GM21423 (cell line): ENCODE measurements around the gene AFG3L2.

Source experiments
- ATAC-seq: cut with Tn5 transposase; IDR thresholded peaks from one replicate; pipeline ENCODE4 v1.9.1; 2021; ENCODE audit warnings: mild to moderate bottlenecking, moderate library complexity; ENCODE audit not compliant: unreplicated experiment

AFG3L2 gene

DNA sequence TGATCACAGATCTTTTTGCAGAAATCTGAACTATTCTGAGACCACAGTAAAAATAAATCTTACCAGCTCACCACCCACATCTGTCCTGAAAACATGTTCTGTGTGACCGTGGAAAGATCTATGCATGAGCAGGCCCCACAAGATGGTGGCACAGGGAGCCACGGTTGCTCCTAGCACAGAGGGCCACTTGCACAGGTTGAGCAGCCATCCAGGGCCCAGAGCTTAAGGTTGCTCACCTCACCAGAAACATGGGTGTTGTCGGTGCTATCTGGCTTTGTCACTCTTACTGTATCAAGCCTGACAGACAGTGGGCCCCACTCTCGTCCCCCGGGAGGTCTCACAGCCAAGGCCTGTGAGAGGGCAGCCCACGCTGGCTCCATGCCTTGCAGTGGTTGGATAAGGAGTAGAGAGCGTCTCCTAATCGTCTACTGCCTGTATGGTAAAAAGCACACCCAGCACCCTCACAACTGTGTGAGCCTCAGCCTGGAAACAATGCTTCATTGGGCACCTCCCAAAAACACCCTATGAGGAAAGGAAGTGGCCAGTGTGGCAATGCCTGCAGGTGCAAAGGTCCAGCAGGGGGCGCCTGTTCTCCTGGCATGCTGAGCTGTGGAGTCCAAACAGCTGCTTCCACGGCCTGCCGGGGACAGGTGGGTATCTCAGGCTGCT is 49.4 kb downstream of the AFG3L2 start:
- peak; percentile 70 for ATAC-seq

DNA sequence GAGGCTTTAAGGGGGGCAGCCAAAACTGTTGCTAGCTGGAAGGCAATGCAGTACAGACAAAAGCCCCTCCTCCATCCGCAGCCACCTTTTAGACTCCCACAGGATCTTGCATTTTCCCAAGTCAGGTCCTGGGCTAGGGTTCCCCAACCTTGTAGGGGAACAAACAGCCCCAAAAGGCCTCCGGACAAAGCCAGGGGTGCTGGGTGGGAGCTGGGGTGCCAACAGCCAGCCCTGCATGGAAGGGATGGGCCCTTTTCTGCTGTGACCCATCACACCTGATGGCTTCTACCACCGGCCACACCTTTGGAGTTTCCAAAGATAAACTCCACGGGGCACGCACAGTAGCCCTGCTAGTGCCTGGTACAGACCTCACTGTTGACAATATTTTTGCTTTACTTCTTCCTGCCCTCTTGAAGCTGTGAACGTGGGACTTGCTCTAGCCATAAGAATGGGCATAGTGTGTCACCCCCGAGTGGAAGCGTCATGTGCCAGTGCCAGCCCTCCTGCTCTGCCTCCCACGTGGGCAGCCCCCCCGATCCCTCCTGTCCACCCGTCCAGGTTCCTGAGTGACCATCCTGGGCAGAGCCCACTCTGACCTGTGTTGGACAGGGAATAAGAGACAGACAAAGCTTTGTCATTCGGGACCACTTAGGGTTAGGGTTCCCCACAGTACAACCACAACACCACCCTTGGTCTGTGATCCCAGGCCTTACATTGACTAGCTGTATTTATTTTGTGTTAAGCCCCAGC is 50.1 kb downstream of the AFG3L2 start:
- ATAC-seq = no peak

DNA sequence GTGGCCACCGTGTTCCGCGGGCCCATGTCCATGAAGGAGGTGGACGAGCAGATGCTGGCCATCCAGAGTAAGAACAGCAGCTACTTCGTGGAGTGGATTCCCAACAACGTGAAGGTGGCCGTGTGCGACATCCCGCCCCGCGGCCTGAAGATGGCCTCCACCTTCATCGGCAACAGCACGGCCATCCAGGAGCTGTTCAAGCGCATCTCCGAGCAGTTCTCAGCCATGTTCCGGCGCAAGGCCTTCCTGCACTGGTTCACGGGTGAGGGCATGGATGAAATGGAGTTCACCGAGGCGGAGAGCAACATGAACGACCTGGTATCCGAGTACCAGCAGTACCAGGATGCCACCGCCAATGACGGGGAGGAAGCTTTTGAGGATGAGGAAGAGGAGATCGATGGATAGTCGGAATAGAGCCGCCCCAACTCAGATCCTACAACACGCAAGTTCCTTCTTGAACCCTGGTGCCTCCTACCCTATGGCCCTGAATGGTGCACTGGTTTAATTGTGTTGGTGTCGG is 51.2 kb downstream of the AFG3L2 start:
- ATAC-seq = no peak

DNA sequence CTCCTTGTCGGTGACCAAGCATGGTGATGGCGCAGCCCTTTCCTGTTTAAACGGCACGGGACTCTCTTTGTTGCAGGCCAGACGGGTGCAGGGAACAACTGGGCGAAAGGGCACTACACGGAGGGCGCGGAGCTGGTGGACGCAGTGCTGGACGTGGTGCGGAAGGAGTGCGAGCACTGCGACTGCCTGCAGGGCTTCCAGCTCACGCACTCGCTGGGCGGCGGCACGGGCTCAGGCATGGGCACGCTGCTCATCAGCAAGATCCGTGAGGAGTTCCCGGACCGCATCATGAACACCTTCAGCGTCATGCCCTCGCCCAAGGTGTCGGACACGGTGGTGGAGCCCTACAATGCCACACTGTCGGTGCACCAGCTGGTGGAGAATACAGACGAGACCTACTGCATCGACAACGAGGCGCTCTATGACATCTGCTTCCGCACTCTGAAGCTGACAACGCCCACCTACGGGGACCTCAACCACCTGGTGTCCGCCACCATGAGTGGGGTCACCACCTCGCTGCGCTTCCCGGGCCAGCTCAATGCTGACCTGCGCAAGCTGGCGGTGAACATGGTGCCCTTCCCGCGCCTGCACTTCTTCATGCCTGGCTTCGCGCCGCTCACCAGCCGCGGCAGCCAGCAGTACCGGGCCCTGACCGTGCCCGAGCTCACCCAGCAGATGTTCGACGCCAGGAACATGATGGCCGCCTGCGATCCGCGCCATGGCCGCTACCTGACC is 51.9 kb downstream of the AFG3L2 start:
- ATAC-seq = no peak

DNA sequence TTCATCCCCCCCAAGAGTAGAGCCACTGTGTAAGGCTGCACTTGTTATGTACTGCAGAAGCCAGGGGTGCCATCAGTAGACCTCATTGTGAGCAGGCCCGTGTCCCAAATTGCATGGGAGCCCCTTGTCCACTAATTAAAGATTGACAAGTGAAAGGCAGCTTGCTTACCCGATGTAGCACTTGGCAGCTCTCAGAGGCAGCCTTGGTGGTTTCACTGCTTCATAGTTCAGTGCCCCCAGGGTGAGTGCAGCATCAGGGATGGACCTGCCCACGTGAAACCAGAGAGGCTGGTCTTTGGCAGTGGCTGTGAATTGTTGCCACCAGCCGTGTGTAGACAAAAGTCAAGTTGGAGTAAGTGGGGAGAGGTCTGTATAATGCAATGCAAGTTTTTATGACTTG is 55.7 kb downstream of the AFG3L2 start:
- peak; percentile 84 for ATAC-seq

DNA sequence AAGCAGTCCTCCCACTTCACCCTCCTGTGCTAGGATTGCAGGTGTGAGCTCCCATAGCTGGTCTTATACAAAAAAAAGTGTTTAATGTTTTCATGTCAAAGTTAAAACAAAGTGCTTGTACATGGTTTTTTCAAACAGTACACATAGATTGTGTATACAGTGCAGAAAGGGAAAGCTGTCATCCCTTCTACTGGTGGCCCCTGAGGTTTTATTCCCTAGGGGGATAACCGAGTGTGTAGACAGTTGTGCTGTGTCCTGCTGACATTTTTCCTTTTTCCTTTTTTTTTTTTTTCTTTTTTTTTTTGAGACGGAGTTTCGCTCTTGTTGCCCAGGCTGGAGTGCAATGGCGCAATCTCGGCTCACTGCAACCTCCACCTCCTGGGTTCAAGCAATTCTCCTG is 58.2 kb downstream of the AFG3L2 start:
- ATAC-seq = no peak

DNA sequence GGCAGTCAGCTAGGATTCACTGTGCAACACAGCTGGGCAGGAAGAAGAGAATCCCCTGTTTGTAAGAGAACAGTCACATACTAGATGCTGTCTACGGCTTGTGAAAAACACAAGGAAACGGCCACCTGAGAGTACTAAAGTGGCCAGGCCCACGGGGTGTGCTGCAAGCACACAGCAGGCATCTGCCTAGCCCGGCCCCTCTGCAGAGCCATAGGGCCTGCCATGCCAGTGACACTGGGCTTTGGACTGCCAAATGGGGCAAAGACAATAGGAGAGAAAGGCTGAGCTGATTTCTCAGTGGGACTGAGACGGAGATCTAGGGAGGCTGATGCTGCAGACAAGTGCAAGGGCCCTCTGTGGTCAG is 58.7 kb downstream of the AFG3L2 start:
- peak; percentile 14 for ATAC-seq

DNA sequence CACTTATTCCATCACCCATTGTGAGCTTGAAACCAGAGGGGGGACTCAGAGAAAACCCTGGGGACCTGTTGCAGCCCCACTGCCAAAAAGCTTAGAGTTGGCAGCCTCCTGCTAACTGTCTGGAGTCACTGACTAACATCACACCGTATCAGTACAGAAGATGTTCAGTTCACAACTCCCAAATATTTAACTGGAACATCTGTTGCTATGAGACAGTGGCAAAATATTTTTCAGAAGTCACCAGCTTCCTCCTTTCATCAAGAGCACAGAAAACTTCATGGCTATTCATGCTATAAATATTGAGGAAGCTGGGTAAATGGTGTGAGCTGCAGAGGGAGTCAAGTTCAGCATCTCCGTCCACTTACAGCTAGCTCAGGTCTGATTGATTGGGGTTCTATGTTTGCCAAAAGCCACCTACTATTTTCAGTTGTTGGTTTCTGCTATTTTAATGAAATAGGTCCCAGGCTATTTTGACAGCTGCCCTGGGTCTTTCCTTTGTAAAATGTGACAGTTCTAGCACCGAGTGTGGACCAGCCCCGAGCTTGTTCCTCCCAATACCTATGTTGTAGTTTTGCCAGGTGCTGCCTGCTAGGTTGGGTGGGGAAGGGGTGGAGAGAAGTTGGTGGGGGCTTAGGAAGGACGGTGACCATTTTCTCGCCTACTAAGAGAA is 59.2 kb downstream of the AFG3L2 start:
- peak; percentile 28 for ATAC-seq

DNA sequence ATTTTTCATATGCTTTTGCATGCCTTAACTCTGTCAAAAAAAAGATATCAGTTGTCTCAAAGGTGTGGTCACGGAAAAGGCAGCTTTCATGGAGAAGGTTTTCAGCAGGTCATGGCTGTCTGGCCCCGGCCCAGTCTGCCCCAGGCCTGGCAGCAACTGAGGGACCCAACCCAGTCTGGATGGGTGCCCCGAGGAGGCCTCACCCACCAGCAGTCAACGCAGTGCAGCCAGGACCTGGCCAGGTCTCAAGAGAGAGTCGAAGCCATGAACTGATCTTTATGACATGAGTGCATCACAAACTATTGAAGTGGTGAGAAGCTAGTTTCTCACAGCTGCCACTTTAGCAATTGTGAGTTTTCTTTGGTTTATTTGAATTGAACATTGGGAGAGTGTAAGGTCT is 61.1 kb downstream of the AFG3L2 start:
- no peak for ATAC-seq

DNA sequence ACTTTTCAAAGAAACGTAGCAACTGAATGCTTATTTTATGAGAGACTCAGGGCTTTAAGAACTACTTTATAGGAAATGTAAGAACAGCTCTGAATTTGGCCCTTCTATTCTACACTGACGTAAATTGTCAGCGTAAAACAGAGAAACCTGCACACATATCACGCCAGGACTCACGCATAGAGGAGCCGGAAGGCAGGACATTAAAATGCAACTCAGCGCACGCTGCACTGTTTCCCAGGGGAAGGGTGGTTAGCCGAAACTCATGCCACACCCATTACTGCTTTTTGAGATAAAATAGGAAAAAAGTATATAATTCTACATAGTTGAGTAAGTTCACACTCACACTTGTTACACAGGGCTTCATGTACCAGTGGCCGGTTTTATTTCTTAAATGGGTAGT is 61.5 kb downstream of the AFG3L2 start:
- ATAC-seq = peak; percentile 43

DNA sequence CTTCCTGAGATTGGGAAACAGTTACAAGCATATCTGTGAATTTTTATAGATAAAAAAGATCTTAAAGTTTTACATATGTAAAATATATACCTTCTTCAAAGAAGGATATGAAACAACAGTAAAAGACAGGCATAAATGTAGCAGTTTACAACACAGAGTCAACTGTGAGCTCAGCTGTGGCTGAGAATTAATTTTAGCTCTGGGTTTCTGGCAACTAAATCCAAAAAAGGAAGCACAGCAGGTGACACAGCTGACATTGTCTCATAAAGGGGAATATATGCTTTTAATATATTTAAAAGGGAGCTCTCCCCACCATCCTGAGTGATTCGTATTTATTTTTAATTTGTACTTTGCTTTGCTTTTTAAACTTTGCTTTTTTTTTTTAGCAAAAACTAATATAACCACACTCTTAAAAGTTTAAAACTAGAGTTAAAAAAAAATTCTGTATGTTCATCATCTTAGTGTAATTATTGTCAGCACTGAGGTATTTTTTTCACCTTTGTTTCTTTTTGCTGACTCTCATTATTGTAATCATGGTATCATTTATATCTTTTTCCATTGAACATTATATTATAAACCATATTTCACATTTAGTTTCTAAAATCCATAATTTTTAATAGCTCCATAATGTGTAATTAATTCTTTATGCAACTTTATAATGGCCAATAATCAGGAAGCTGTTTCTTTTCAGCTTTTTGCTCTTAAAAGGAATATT is 62.3 kb downstream of the AFG3L2 start:
- ATAC-seq = no peak

DNA sequence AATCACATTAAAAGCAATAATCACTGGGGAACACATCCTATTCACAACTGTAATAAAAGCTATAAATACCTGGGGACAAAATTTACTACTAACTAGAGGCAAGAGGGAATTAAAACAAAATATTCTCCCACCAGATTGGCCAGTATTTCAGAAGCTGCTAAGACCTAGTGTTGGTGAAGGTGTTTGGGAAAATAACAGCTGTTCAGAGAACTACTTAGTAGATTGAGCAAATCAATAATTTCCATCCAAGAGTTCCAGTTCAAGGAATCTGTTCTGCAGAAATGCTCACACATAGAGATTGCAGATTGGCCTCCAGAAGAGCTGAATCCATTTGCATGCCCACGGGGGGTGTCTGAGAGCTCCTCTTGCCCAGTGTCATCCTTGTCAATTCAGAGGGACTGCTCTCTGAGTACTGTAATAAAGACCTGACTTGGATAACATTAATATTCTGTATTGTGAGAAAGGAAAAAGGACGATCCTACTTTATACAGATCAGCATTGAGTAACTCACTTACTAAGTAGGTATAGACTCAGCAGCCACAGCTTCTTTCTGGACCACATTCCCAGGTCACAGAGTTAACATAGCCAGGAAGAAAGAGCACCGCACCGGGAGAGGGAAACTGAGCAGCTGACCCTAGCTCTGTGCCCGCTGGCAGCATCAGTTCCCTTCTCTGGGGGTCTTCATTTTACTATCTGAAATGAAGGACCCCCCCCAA is 63.3 kb downstream of the AFG3L2 start:
- ATAC-seq = no peak

DNA sequence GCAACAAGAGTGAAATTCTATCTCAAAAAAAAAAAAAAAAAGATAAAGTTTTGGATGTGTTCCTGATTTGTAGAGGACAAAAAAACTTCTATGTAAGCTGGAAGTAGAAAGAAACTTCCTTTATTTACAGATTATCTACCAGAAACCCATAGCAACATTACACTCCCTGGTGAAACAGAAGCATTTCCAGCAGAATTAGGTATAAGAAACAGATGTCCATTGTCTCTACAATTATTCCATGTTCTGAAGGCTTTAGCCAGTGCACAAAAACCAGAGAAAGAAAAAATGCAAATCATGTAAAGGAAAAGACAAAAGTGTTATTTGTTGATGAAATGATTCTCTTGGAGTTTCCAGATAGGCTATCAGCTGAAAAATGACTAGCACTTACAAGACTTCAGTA is 64.1 kb downstream of the AFG3L2 start:
- ATAC-seq = no peak

DNA sequence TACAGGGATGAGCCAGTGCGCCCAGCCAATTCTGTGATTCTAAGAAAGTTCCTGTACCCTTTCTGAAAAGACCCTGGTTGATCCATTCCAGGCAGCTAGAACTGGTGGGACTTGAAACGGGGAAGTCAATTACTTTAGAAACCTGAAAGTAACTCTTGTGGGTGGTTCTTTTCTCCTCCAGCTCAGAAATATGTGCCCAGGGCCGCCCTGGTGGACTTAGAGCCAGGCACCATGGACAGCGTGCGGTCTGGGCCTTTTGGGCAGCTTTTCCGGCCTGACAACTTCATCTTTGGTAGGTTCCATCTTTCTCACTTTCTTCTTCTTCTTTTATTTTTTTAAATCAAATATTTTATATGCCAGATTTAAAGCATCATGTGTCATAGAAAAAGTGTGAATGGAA is 66.3 kb downstream of the AFG3L2 start:
- no peak for ATAC-seq

DNA sequence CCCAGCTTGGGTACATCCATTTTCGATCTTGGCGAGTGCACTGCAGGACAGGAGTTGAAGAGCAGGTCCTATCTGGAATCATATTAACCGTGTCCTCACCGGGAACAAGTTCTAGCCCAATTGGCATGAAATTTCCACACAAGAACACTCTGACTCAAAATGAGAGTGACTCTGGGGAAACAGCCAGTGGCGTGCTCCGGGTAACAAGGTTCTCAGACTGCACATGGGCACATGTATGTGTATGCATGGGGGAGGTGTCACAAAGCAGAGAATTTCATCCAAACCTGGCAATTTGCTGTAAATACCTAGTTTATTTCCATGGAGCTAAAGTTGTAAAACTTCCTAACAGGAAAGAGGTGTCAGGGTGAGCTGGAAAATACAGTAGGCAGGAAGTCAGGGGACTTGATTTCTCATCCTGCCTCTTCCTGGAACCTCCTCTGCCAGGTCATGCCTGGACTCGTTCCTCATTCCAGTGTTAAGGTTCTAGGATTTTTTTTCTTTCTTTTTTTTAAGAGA is 67.3 kb downstream of the AFG3L2 start:
- no peak for ATAC-seq

DNA sequence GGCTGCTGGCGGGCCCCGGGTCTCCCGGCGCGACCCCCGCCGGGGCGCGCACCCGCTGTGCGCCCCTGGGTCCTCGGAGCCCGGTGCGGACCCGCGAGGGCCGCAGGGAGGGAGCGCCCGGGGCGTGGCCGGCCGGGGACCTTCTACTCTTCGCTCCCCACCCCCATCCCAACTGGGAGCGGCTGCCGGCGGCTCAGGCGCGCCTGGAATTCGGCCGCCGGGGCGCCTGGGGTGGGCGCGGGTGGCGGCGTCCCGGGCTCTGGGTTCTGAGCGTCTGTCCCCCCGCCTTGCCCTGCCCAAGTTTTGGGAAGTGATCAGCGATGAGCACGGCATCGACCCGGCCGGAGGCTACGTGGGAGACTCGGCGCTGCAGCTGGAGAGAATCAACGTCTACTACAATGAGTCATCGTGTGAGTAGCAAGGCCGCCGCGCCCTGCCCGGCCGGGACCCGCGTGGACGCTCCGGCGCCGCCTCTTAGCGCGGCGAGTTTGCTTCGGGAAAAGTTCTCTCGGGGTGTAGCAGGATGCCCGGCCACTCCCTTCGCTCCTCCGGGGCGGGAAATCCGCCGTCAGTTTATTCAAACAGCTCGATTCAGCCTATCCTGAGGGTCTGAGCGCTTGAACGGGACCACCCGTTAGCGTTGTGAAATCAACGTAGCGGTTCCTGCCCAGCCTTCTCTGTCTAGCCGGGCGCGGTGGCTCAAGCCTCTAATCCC is 68.5 kb downstream of the AFG3L2 start:
- peak; percentile 48 for ATAC-seq

DNA sequence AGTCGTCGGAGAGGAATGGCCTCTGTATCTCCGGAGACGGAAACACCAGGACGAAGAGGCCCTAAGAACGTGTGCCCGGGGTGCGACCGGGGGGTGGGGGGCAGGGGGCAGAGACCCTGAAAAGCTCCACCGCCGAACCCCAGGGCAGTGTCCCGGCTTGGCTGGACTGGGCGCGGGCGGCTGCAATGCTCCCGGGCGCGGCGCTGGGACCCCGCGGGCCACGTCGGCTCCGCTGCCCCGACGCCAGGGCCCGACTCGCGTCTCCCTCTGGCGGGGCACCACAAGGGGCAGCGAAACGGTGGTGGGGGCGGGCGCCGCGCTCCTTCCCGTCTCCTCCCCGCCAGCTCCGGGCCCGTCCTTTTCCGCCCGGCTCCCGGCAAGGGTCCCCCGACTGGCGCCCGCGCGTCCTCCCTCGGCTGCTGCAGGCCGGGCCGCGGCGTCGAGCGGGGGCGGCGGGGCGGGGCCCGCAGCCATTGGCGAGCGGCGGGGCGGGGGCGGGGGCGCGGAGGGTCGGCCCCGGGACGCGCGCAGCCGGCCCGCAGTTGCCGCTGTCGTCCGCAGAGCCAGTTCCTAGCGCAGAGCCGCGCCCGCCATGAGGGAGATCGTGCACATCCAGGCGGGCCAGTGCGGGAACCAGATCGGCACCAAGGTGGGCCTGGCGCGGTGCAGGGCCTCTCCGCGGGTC is 69.2 kb downstream of the AFG3L2 start, which contains the start of gene TUBB6:
TUBB6 (plus strand) TSS at position 541 of the 685 bp plus-strand sequence; CDS start at position 593, 52 bp downstream.
- peak; percentile 59 for ATAC-seq
